ENCODE results near the gene AP3M1.
"Not testable (repeated sequence)": the region's sequence is repeated elsewhere in the genome, so short reads cannot be mapped to it uniquely, and the experiment has no call there.

AP3M1 gene

GRCh38 chr10:74140553-74140952, 10.1 kb downstream of the AP3M1 start:
- H3K4me3 ChIP-seq (ENCODE audit: low read length, poor library complexity, severe bottlenecking), result no peak overlapping the region
- peaks cover 26% of the 10 kb centered on the region for H3K36me3 ChIP-seq (ENCODE audit: insufficient read depth, low read length)
- no peak for TF ChIP-seq CTCF (conservative IDR thresholded peaks at IDR 0.05; ENCODE audit: low read length)
- no peak for TF ChIP-seq EZH2phosphoT487 (IDR thresholded peaks at IDR 0.05; ENCODE audit: borderline replicate concordance)
- H3F3A ChIP-seq (ENCODE audit: low read depth), result no peaks in the 10 kb centered on the region
- H3K79me2 ChIP-seq (ENCODE audit: insufficient read depth, low read length), result peaks cover 18% of the 10 kb centered on the region; the same call in 1 of the 2 replicates
- no peak overlapping the region for H2AFZ ChIP-seq (ENCODE audit: low read length)
- H3K4me1 ChIP-seq (ENCODE audit: insufficient read depth, low read length, poor library complexity, severe bottlenecking), result peaks cover 5% of the 10 kb centered on the region
- no peaks in the 10 kb centered on the region for H3K9me3 ChIP-seq (ENCODE audit: insufficient read depth, low read depth, low read length)
- H3K27me3 ChIP-seq (ENCODE audit: insufficient read depth, low read length, poor library complexity, severe bottlenecking), result no peaks in the 10 kb centered on the region
- H4K20me1 ChIP-seq (ENCODE audit: insufficient read depth, low read length, poor library complexity, severe bottlenecking), result no peaks in the 10 kb centered on the region
- no peaks in the 10 kb centered on the region for H3K9me2 ChIP-seq (replicated peaks; ENCODE audit: low read depth, low read length)
- no peak overlapping the region for H3K9ac ChIP-seq (ENCODE audit: low read depth, low read length, poor library complexity, severe bottlenecking)
- no peak overlapping the region for H3K4me2 ChIP-seq (ENCODE audit: low read depth, low read length, poor library complexity, severe bottlenecking)

- Histone ChIP-seq H3K9ac (ENCODE audit: low read depth, low read length, poor library complexity, severe bottlenecking) (no peak overlapping the region), H3K9me3 (ENCODE audit: insufficient read depth, low read depth, low read length) (no peaks in the 10 kb centered on the region), H4K20me1 (ENCODE audit: insufficient read depth, low read length, poor library complexity, severe bottlenecking) (no peaks in the 10 kb centered on the region), H3K9me2 (replicated peaks; ENCODE audit: low read depth, low read length) (no peaks in the 10 kb centered on the region), H3K27me3 (ENCODE audit: insufficient read depth, low read length, poor library complexity, severe bottlenecking) (no peaks in the 10 kb centered on the region), H3F3A (ENCODE audit: low read depth) (no peaks in the 10 kb centered on the region), H3K36me3 (ENCODE audit: insufficient read depth, low read length) (peaks cover 31% of the 10 kb centered on the region), H3K79me2 (ENCODE audit: insufficient read depth, low read length) (peaks cover 12% of the 10 kb centered on the region; the same call in 1 of the 2 replicates), H3K4me3 (ENCODE audit: low read length, poor library complexity, severe bottlenecking) (no peak overlapping the region), H3K4me1 (ENCODE audit: insufficient read depth, low read length, poor library complexity, severe bottlenecking) (peaks cover 2% of the 10 kb centered on the region), H3K4me2 (ENCODE audit: low read depth, low read length, poor library complexity, severe bottlenecking) (no peak overlapping the region), H2AFZ (ENCODE audit: low read length) (no peak overlapping the region)
- TF ChIP-seq EZH2phosphoT487 (IDR thresholded peaks at IDR 0.05; ENCODE audit: borderline replicate concordance) (no peak), CTCF (conservative IDR thresholded peaks at IDR 0.05; ENCODE audit: low read length) (no peak)
These were observed 10.6 kb downstream of the AP3M1 start for GRCh38 chr10:74139981-74140380.

- not testable (repeated sequence) for H3K79me2 ChIP-seq (ENCODE audit: insufficient read depth, low read length); H2AFZ ChIP-seq (ENCODE audit: low read length); H3K9me3 ChIP-seq (ENCODE audit: insufficient read depth, low read depth, low read length); H3K4me2 ChIP-seq (ENCODE audit: low read depth, low read length, poor library complexity, severe bottlenecking); H3K4me1 ChIP-seq (ENCODE audit: insufficient read depth, low read length, poor library complexity, severe bottlenecking); H4K20me1 ChIP-seq (ENCODE audit: insufficient read depth, low read length, poor library complexity, severe bottlenecking); H3K9me2 ChIP-seq (replicated peaks; ENCODE audit: low read depth, low read length); H3K9ac ChIP-seq (ENCODE audit: low read depth, low read length, poor library complexity, severe bottlenecking); H3F3A ChIP-seq (ENCODE audit: low read depth); H3K4me3 ChIP-seq (ENCODE audit: low read length, poor library complexity, severe bottlenecking); H3K27me3 ChIP-seq (ENCODE audit: insufficient read depth, low read length, poor library complexity, severe bottlenecking)
- H3K36me3 ChIP-seq (ENCODE audit: insufficient read depth, low read length), result peaks cover 41% of the 10 kb centered on the region
These were observed 12.0 kb downstream of the AP3M1 start for GRCh38 chr10:74138596-74138995.

- Histone ChIP-seq H2AFZ (ENCODE audit: low read length) (no peak overlapping the region), H4K20me1 (ENCODE audit: insufficient read depth, low read length, poor library complexity, severe bottlenecking) (no peaks in the 10 kb centered on the region), H3K79me2 (ENCODE audit: insufficient read depth, low read length) (peaks cover 8% of the 10 kb centered on the region; the same call in 1 of the 2 replicates), H3K9me2 (replicated peaks; ENCODE audit: low read depth, low read length) (no peaks in the 10 kb centered on the region), H3F3A (ENCODE audit: low read depth) (no peaks in the 10 kb centered on the region), H3K9ac (ENCODE audit: low read depth, low read length, poor library complexity, severe bottlenecking) (no peak overlapping the region), H3K27me3 (ENCODE audit: insufficient read depth, low read length, poor library complexity, severe bottlenecking) (no peaks in the 10 kb centered on the region), H3K4me2 (ENCODE audit: low read depth, low read length, poor library complexity, severe bottlenecking) (no peak overlapping the region), H3K4me3 (ENCODE audit: low read length, poor library complexity, severe bottlenecking) (no peak overlapping the region), H3K4me1 (ENCODE audit: insufficient read depth, low read length, poor library complexity, severe bottlenecking) (no peaks in the 10 kb centered on the region), H3K9me3 (ENCODE audit: insufficient read depth, low read depth, low read length) (no peaks in the 10 kb centered on the region), H3K36me3 (ENCODE audit: insufficient read depth, low read length) (peaks cover 47% of the 10 kb centered on the region)
- no peak for TF ChIP-seq EZH2phosphoT487 (IDR thresholded peaks at IDR 0.05; ENCODE audit: borderline replicate concordance)
- TF ChIP-seq CTCF (conservative IDR thresholded peaks at IDR 0.05; ENCODE audit: low read length), result no peak
These were observed 12.6 kb downstream of the AP3M1 start for GRCh38 chr10:74137992-74138391.

All from Loucy (cell line).